Measurements from ENCODE around the gene HSP90AB1. TPM values are rescaled to one million over a fixed set of nuclear protein-coding genes. Genes with fewer than 3 reads are reported as not detected.

HSP90AB1 gene
- total RNA-seq, 1 experiment from 2014 or later: 1,986 TPM

GRCh38 chr6:44275749-44276648 lies 29.1 kb downstream of the HSP90AB1 start:
- Histone ChIP-seq H3K27me3 (ENCODE audit: insufficient read depth, low read length) (no peaks in the 10 kb centered on the region), H3T11ph (ENCODE audit: low read length) (no peak overlapping the region), H4K5ac (ENCODE audit: insufficient read length, low read depth, low read length) (no peak overlapping the region), H3K4me2 (ENCODE audit: insufficient read depth, insufficient read length, low read length) (no peak overlapping the region), H3K79me2 (ENCODE audit: insufficient read depth, low read length) (no peaks in the 10 kb centered on the region), H4K91ac (ENCODE audit: insufficient read length, low read depth, low read length) (no peak overlapping the region), H3K4me1 (ENCODE audit: insufficient read depth, low read length) (peaks cover 4% of the 10 kb centered on the region; the same call in 1 of the 2 replicates), H2BK120ac (ENCODE audit: low read depth, low read length, poor library complexity, severe bottlenecking) (no peak overlapping the region), H3K9me3 (ENCODE audit: control insufficient read depth, low read depth, low read length) (no peaks in the 10 kb centered on the region), H3K27ac (ENCODE audit: insufficient read length, low read depth, low read length) (no peak overlapping the region), H2BK12ac (ENCODE audit: insufficient read length, low read depth, low read length) (no peak overlapping the region), H3K9ac (ENCODE audit: extremely low read depth, insufficient read length, low read length) (no peak overlapping the region), H3K23me2 (ENCODE audit: insufficient read length, low read depth, low read length, poor library complexity, severe bottlenecking) (peaks cover 2% of the 10 kb centered on the region), H2BK20ac (ENCODE audit: low read depth, low read length, poor library complexity, severe bottlenecking) (no peak overlapping the region), H4K20me1 (ENCODE audit: control insufficient read depth, insufficient read depth, insufficient read length) (peaks cover 3% of the 10 kb centered on the region), H2BK5ac (ENCODE audit: insufficient read length, low read length) (no peak overlapping the region), H3K4ac (ENCODE audit: low read depth, low read length) (no peak overlapping the region), H4K8ac (replicated peaks; ENCODE audit: insufficient read length, low read depth, low read length) (no peak overlapping the region), H3K18ac (ENCODE audit: insufficient read length, low read depth, low read length) (no peak overlapping the region), H3K23ac (ENCODE audit: insufficient read length, low read depth, low read length) (no peak overlapping the region), H2AFZ (ENCODE audit: low read length) (no peak overlapping the region), H3K79me1 (ENCODE audit: insufficient read depth, low read depth, low read length, poor library complexity, severe bottlenecking) (no peaks in the 10 kb centered on the region), H3K14ac (ENCODE audit: insufficient read depth, low read length) (no peak overlapping the region), H3K56ac (ENCODE audit: insufficient read length, low read depth, low read length) (no peak overlapping the region), H2BK15ac (ENCODE audit: low read depth, low read length) (no peak overlapping the region), H2AK5ac (ENCODE audit: insufficient read length, low read length) (no peak overlapping the region)
- no peaks in the 10 kb centered on the region; a peak in 1 of 7 replicates for H3K36me3 Mint-ChIP-seq (ENCODE audit: insufficient read depth in 1 of 3, low read depth in 3 of 3)
- peak; percentile 63 for DNase-seq
- H3K4me1 Mint-ChIP-seq: peaks cover 9 to 21% of the 10 kb centered on the region in 2 experiments
- no CpG with 5 or more reads among the region's 109 CpGs for WGBS (ENCODE audit: extremely low coverage, insufficient read length, low lambda C conversion rate)
- peaks cover 10% of the 10 kb centered on the region for H3K27me3 Mint-ChIP-seq (ENCODE audit: low read depth)
- no peak for TF ChIP-seq CTCF (conservative IDR thresholded peaks at IDR 0.05)
- no peaks in the 10 kb centered on the region for H3K9me3 Mint-ChIP-seq
- H3K4me3 Mint-ChIP-seq: no peak overlapping the region
- H3K27ac Mint-ChIP-seq: no peak overlapping the region
